ENCODE results near the gene RIPPLY1. TPM values are rescaled to one million over a fixed set of nuclear protein-coding genes. Genes with fewer than 3 reads are reported as not detected.

Gene RIPPLY1
- total and polyA plus RNA-seq, 9 of the 15 experiments (the other 6 are each of a cell fraction or from before 2014, with no cell fraction given): not detected

DNA sequence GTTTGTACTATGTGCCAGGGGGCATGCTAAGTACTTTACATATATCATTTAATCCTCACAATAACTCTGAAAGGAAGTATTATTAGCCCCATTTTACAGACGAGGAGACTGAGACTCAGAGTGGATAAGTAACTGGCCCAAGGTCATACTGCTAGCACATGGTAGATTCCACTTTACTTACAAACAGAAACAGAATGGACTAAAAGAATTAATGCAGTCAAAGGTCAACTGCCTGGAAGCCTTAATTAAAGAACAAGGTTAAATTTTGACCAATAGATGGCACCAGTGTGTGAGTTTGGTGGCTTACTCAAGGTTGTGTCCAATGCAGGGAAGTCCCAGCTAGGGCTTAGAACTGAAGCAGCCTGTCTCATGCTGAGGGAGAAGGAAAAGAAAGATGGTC lies 4.7 kb downstream of the RIPPLY1 start (continued):
- TF ChIP-seq, protein P1, sequence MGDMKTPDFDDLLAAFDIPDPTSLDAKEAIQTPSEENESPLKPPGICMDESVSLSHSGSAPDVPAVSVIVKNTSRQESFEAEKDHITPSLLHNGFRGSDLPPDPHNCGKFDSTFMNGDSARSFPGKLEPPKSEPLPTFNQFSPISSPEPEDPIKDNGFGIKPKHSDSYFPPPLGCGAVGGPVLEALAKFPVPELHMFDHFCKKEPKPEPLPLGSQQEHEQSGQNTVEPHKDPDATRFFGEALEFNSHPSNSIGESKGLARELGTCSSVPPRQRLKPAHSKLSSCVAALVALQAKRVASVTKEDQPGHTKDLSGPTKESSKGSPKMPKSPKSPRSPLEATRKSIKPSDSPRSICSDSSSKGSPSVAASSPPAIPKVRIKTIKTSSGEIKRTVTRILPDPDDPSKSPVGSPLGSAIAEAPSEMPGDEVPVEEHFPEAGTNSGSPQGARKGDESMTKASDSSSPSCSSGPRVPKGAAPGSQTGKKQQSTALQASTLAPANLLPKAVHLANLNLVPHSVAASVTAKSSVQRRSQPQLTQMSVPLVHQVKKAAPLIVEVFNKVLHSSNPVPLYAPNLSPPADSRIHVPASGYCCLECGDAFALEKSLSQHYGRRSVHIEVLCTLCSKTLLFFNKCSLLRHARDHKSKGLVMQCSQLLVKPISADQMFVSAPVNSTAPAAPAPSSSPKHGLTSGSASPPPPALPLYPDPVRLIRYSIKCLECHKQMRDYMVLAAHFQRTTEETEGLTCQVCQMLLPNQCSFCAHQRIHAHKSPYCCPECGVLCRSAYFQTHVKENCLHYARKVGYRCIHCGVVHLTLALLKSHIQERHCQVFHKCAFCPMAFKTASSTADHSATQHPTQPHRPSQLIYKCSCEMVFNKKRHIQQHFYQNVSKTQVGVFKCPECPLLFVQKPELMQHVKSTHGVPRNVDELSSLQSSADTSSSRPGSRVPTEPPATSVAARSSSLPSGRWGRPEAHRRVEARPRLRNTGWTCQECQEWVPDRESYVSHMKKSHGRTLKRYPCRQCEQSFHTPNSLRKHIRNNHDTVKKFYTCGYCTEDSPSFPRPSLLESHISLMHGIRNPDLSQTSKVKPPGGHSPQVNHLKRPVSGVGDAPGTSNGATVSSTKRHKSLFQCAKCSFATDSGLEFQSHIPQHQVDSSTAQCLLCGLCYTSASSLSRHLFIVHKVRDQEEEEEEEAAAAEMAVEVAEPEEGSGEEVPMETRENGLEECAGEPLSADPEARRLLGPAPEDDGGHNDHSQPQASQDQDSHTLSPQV (IDR thresholded peaks at IDR 0.05): no peak
- TF ChIP-seq, protein P2, sequence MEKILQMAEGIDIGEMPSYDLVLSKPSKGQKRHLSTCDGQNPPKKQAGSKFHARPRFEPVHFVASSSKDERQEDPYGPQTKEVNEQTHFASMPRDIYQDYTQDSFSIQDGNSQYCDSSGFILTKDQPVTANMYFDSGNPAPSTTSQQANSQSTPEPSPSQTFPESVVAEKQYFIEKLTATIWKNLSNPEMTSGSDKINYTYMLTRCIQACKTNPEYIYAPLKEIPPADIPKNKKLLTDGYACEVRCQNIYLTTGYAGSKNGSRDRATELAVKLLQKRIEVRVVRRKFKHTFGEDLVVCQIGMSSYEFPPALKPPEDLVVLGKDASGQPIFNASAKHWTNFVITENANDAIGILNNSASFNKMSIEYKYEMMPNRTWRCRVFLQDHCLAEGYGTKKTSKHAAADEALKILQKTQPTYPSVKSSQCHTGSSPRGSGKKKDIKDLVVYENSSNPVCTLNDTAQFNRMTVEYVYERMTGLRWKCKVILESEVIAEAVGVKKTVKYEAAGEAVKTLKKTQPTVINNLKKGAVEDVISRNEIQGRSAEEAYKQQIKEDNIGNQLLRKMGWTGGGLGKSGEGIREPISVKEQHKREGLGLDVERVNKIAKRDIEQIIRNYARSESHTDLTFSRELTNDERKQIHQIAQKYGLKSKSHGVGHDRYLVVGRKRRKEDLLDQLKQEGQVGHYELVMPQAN (IDR thresholded peaks at IDR 0.05; ENCODE audit: borderline replicate concordance): no peak
- TF ChIP-seq NR2C2 (CRISPR knock-in tag; IDR thresholded peaks at IDR 0.05) (no peak), NR2C2 (tag; IDR thresholded peaks at IDR 0.05) (peak; percentile 23; the same call in 1 of the 2 replicates)

DNA sequence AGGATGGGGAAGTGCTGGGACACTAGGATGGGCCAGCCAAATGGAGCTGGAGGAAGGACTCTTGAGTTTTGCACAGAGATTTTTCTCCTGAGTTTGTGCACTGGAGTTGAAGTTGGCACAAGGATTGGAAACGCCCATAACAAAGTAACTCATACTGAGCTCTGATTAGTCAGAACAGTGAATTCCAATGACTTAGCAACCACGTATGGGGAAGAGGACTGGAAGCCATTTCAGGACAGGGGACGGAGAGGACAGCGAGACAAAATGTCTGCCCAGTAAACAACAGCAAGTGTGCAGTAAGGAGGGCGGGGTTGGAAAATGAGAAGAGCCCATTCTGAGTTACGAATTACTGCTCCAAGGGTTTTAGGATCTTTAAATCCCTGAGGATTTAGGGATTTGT lies 5.9 kb downstream of the RIPPLY1 start:
- H3K9ac ChIP-seq (ENCODE audit: insufficient read depth in 1 of 2, low read depth in 2 of 2, low read length in 2 of 2): no peak overlapping the region
- in situ Hi-C loops (cut with MboI) (loop anchor here (25.0 kb wide), 1 partner anchor 990 kb away; no protein-coding TSS in a partner anchor), intact Hi-C loops (cut with micrococcal nuclease) (loop anchor here (10.0 kb wide), 3 partner anchors 128 to 878 kb away; partner anchors contain the start of genes NCBP2L and TSC22D3)
- H3K9me3 ChIP-seq (replicated peaks; ENCODE audit: control insufficient read depth, insufficient read depth, low read depth, low read length): no peaks in the 10 kb centered on the region
- H3K4me1 ChIP-seq (replicated peaks in 1 of 2; ENCODE audit: control insufficient read depth in 2 of 2, insufficient read depth in 2 of 2, low read length in 2 of 2): no peaks in the 10 kb centered on the region
- no peaks in the 10 kb centered on the region for H3K9me1 ChIP-seq (ENCODE audit: control insufficient read depth, insufficient read depth, low read length)
- H3K4me3 ChIP-seq: no peak overlapping the region
- FAIRE-seq (no peak), DNase-seq (ENCODE audit: extremely low read depth in 1 of 4, low spot score in 3 of 4) (no peak), ATAC-seq (no peak)
- no peaks in the 10 kb centered on the region for H3K79me2 ChIP-seq (ENCODE audit: control insufficient read depth, insufficient read depth, low read length)
- H2AFZ ChIP-seq (ENCODE audit: low read depth, low read length): no peak overlapping the region
- ChIA-PET POLR2A (no interaction called here), CTCF (ENCODE audit: low intra/inter-chr PET ratio) (no interaction called here)
- 5% methylated on average over 5 of the region's 6 CpGs for WGBS (ENCODE audit: insufficient coverage, low coverage, missing lambda C conversion rate)
- no peak overlapping the region for H3K27ac ChIP-seq (ENCODE audit: extremely low read depth, low read depth, low read length)
- H3K27me3 ChIP-seq (ENCODE audit: control insufficient read depth in 2 of 2, insufficient read depth in 2 of 2, low read length in 2 of 2): no peaks in the 10 kb centered on the region
- no peaks in the 10 kb centered on the region; the same call in 1 of the 2 replicates for H4K20me1 ChIP-seq (replicated peaks; ENCODE audit: control insufficient read depth, insufficient read depth, low read length)
- H3K4me2 ChIP-seq (ENCODE audit: insufficient read depth, low read length): no peak overlapping the region
- BruUV-seq (replicated peaks): no TSS peak
- H3K36me3 ChIP-seq (ENCODE audit: control insufficient read depth, insufficient read depth, low read length): no peaks in the 10 kb centered on the region
- 0 out of 2 replicates have a peak, but pooled peaks have one; percentile 48 for TF ChIP-seq ZC3H11A (IDR thresholded peaks at IDR 0.05; ENCODE audit: low read depth, low read length)
- TF ChIP-seq YY1 (IDR thresholded peaks at IDR 0.05; ENCODE audit: borderline replicate concordance in 1 of 3, control insufficient read depth in 1 of 3, extremely low read depth in 1 of 3, insufficient read depth in 3 of 3, insufficient read length in 1 of 3, insufficient replicate concordance in 2 of 3, low read depth in 1 of 3, low read length in 2 of 3): peak; percentile 35 to 88 (median 35)
- TF ChIP-seq NFXL1 (CRISPR knock-in tag; IDR thresholded peaks at IDR 0.05): no peak
- peak; percentile 63 for TF ChIP-seq KAT8 (IDR thresholded peaks at IDR 0.05; ENCODE audit: low read depth)
- TF ChIP-seq TEAD4 (IDR thresholded peaks at IDR 0.05; ENCODE audit: low read length): peak; percentile 58; the same call in 1 of the 2 replicates
- TF ChIP-seq TEAD4 (CRISPR knock-in tag; IDR thresholded peaks at IDR 0.05; ENCODE audit: borderline replicate concordance): no peak
